Measurements from ENCODE around the gene PRDM2. TPM values are rescaled to one million over a fixed set of nuclear protein-coding genes. Genes with fewer than 3 reads are reported as not detected.
"Not testable (repeated sequence)": the region's sequence is repeated elsewhere in the genome, so short reads cannot be mapped to it uniquely, and the experiment has no call there.

PRDM2 gene
- total RNA-seq, 1 experiment from 2014 or later, result 64.2 TPM

DNA sequence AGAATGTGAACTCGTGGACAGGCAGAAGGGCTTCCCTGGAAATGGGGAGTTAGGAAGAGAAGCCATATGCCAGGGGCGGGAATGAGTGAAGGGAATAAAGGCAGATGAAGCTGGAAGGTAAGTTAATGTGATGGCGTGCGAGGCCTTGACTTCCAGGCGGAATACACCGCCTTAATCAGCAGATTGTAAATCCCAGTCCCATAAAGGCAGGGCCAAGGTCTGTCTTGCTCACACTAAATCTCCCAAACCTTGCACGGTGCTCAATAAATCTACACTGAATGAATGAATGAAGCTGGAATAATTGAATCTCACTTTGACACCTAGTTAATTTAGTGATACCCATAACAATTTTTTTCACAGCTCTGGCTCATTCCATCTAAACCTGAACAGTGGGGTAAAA lies 16.8 kb upstream of the PRDM2 start:
- DNase-seq (ENCODE audit: low spot score), result no peak
- intact Hi-C loops (cut with micrococcal nuclease; ENCODE audit: unreplicated experiment), result no loop called here
- no peak overlapping the region for H3K27ac ChIP-seq (ENCODE audit: low read depth, low read length, poor library complexity, severe bottlenecking)
- POLR2A ChIA-PET (ENCODE audit: low non-redundant PET), result no interaction called here
- no peaks in the 10 kb centered on the region for H3K36me3 ChIP-seq (ENCODE audit: insufficient read depth, low read length, poor library complexity, severe bottlenecking)
- H3K4me3 ChIP-seq (ENCODE audit: low read depth, low read length, poor library complexity, severe bottlenecking), result no peak overlapping the region
- CTCF ChIA-PET, result no interaction called here
- no TSS peak for BruUV-seq (replicated peaks)
- H3K9me3 ChIP-seq (ENCODE audit: low read depth, low read length, poor library complexity, severe bottlenecking), result no peaks in the 10 kb centered on the region
- TF ChIP-seq, protein P1, sequence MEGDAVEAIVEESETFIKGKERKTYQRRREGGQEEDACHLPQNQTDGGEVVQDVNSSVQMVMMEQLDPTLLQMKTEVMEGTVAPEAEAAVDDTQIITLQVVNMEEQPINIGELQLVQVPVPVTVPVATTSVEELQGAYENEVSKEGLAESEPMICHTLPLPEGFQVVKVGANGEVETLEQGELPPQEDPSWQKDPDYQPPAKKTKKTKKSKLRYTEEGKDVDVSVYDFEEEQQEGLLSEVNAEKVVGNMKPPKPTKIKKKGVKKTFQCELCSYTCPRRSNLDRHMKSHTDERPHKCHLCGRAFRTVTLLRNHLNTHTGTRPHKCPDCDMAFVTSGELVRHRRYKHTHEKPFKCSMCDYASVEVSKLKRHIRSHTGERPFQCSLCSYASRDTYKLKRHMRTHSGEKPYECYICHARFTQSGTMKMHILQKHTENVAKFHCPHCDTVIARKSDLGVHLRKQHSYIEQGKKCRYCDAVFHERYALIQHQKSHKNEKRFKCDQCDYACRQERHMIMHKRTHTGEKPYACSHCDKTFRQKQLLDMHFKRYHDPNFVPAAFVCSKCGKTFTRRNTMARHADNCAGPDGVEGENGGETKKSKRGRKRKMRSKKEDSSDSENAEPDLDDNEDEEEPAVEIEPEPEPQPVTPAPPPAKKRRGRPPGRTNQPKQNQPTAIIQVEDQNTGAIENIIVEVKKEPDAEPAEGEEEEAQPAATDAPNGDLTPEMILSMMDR (conservative IDR thresholded peaks at IDR 0.05; ENCODE audit: low read depth, low read length), result no peak
- no peak for TF ChIP-seq EZH2 (IDR thresholded peaks at IDR 0.05; ENCODE audit: borderline replicate concordance, low read depth, low read length, poor library complexity, severe bottlenecking)
- H3K27me3 ChIP-seq (replicated peaks; ENCODE audit: insufficient read depth, low read depth, low read length, poor library complexity), result no peaks in the 10 kb centered on the region
- no peaks in the 10 kb centered on the region for H3K4me1 ChIP-seq (ENCODE audit: insufficient read depth, low read length, poor library complexity, severe bottlenecking)

DNA sequence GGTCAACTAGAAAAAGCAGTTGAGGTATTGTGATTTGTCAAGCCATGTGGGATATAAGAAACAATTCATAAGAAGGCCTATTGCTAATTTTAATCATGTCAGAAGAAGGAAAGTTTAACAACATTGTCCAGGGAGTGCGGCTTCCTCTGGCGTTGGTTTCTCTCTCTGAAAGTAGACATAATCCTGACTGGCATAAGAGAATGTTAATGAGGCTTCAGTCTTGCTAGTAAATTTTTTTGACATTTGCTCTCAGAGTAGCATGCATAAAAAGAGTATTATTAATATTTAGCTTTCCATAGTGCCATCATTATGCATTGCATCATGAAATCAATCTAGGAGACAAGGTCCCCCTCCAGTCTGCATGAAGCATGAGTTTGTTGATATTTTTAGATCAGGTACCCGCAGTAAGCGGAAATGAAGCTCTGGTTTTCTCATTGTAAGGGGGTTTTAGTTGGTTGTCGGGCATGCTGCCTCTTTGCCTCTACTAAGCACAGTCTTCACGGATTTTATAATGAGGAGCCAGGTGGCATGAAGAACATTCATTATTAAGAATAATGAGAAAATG lies 12.8 kb upstream of the PRDM2 start:
- no peaks in the 10 kb centered on the region for H3K9me3 ChIP-seq (ENCODE audit: low read depth, low read length, poor library complexity, severe bottlenecking)
- H3K36me3 ChIP-seq (ENCODE audit: insufficient read depth, low read length, poor library complexity, severe bottlenecking), result no peaks in the 10 kb centered on the region
- no peak for DNase-seq (ENCODE audit: low spot score)
- CTCF ChIA-PET, result no interaction called here
- no peak overlapping the region for H3K4me3 ChIP-seq (ENCODE audit: low read depth, low read length, poor library complexity, severe bottlenecking)
- intact Hi-C loops (cut with micrococcal nuclease; ENCODE audit: unreplicated experiment), result no loop called here
- no peaks in the 10 kb centered on the region for H3K4me1 ChIP-seq (ENCODE audit: insufficient read depth, low read length, poor library complexity, severe bottlenecking)
- POLR2A ChIA-PET (ENCODE audit: low non-redundant PET), result no interaction called here
- H3K27me3 ChIP-seq (replicated peaks; ENCODE audit: insufficient read depth, low read depth, low read length, poor library complexity), result no peaks in the 10 kb centered on the region
- no peak overlapping the region for H3K27ac ChIP-seq (ENCODE audit: low read depth, low read length, poor library complexity, severe bottlenecking)
- TF ChIP-seq, protein P1 (conservative IDR thresholded peaks at IDR 0.05; ENCODE audit: low read depth, low read length), result no peak
- TF ChIP-seq EZH2 (IDR thresholded peaks at IDR 0.05; ENCODE audit: borderline replicate concordance, low read depth, low read length, poor library complexity, severe bottlenecking), result no peak
- BruUV-seq (replicated peaks), result no TSS peak

DNA sequence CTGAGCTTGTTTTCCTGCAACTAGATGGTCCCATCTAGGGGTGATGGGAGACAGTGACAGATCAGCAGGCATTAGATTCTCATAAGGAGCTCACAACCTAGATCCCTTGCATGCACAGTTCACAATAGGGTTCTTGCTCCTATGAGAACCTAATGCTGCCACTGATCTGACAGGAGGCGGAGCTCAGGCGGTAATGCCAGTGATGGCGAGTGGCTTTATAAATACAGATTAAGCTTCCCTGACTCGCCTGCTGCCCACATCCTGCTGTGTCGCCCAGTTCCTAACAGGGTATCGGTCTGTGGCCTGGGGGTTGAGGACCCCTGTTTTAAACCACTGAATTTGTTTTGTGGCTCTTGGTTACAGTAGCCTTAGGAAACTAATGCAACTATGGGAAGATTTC lies 6.9 kb upstream of the PRDM2 start:
- intact Hi-C loops (cut with micrococcal nuclease; ENCODE audit: unreplicated experiment); H3K27ac ChIP-seq (ENCODE audit: low read depth, low read length, poor library complexity, severe bottlenecking); H3K36me3 ChIP-seq (ENCODE audit: insufficient read depth, low read length, poor library complexity, severe bottlenecking); H3K9me3 ChIP-seq (ENCODE audit: low read depth, low read length, poor library complexity, severe bottlenecking); DNase-seq (ENCODE audit: low spot score); BruUV-seq (replicated peaks); H3K4me3 ChIP-seq (ENCODE audit: low read depth, low read length, poor library complexity, severe bottlenecking); H3K27me3 ChIP-seq (replicated peaks; ENCODE audit: insufficient read depth, low read depth, low read length, poor library complexity); CTCF ChIA-PET; H3K4me1 ChIP-seq (ENCODE audit: insufficient read depth, low read length, poor library complexity, severe bottlenecking): not testable (repeated sequence)
- POLR2A ChIA-PET (ENCODE audit: low non-redundant PET), result interaction anchor here (0.6 kb wide), 1 partner anchor 14 kb away, joined by 3 read pairs; no protein-coding TSS in a partner anchor
